Panc1 (cell line): ENCODE data around the gene PNLIPRP2.

Source experiments
- SIN3A ChIP-seq: IDR thresholded peaks from 2 replicates; pipeline ENCODE4 v1.6.1; 2012; ENCODE audit warnings: low read depth, mild to moderate bottlenecking, low read length, moderate library complexity, borderline replicate concordance; ENCODE audit not compliant: insufficient read depth
- TF ChIP-seq, protein P1 (sequence below): fragments of 450-650 bp; IDR thresholded peaks from 2 replicates; pipeline ENCODE4 v1.5.1; 2017; ENCODE audit warnings: mild to moderate bottlenecking

DNA sequence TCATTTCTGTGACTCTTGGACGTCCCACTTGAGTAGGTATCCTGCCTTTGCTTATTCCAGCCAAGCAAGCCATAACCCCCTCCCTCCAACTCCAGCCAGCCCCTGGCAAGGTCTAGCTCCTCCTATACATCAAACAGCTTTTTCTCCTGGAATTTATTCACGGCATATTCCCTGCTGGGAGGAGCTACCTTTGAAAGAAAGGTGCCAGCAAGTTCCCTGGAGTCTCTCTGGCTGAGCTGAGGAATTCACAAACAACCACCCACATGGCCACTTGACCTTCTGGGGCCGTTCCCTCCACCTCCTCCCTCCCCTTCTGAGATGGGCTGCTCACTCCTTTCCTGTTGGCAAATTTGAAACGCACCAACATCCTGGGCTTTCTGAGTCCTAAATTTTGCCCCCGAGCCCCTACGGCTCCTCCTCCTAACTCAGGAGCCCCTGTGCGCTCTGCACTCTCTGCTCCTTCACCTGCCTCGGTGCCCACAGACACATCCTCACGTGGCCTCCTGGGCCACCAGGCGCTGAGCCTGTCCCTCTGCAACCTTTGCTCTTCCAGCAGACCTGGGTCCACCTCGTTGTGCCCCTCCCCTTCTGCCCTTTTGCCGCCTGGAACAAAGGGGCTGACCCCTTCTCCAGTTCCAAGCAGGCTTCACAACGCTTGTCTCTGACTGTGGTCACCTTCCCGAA, 73.6 kb downstream of the PNLIPRP2 start:
- TF ChIP-seq, protein P1, sequence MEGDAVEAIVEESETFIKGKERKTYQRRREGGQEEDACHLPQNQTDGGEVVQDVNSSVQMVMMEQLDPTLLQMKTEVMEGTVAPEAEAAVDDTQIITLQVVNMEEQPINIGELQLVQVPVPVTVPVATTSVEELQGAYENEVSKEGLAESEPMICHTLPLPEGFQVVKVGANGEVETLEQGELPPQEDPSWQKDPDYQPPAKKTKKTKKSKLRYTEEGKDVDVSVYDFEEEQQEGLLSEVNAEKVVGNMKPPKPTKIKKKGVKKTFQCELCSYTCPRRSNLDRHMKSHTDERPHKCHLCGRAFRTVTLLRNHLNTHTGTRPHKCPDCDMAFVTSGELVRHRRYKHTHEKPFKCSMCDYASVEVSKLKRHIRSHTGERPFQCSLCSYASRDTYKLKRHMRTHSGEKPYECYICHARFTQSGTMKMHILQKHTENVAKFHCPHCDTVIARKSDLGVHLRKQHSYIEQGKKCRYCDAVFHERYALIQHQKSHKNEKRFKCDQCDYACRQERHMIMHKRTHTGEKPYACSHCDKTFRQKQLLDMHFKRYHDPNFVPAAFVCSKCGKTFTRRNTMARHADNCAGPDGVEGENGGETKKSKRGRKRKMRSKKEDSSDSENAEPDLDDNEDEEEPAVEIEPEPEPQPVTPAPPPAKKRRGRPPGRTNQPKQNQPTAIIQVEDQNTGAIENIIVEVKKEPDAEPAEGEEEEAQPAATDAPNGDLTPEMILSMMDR, result no peak
- TF ChIP-seq SIN3A, result no peak
